Lung microvascular endothelial cell (primary cell): ENCODE measurements around the gene CLIC4. TPM values are rescaled to one million over a fixed set of nuclear protein-coding genes. Genes with fewer than 3 reads are reported as not detected.
"Not testable (repeated sequence)": the region's sequence is repeated elsewhere in the genome, so short reads cannot be mapped to it uniquely, and the experiment has no call there.

ENCODE experiments used
- DNase-seq, 2 donors: peaks; one replicate each; pipeline versions ENCODE4 v3.0.0 to v3.0.0-alpha.2; 2010; ENCODE audit warnings: low read depth in 2 of 2
- total RNA-seq: library from RNA; depleted of rRNA; stranded (reverse); fragments of >200 nt; gene quantifications from 2 replicates; pipeline ENCODE4 v1.2.1, GENCODE V29; 2014

CLIC4 gene
- 122 and 151 TPM in 2 replicates for total RNA-seq

GRCh38 chr1:24744911-24745710 lies at the start of gene CLIC4:
CLIC4 (plus strand) TSS chr1:24745447; CDS start chr1:24745554, 107 bp downstream.
- peak; percentile 98 to 100 for DNase-seq

- DNase-seq, result no peak
These were observed 49.0 kb upstream of the CLIC4 start for GRCh38 chr1:24696041-24696755.

DNA sequence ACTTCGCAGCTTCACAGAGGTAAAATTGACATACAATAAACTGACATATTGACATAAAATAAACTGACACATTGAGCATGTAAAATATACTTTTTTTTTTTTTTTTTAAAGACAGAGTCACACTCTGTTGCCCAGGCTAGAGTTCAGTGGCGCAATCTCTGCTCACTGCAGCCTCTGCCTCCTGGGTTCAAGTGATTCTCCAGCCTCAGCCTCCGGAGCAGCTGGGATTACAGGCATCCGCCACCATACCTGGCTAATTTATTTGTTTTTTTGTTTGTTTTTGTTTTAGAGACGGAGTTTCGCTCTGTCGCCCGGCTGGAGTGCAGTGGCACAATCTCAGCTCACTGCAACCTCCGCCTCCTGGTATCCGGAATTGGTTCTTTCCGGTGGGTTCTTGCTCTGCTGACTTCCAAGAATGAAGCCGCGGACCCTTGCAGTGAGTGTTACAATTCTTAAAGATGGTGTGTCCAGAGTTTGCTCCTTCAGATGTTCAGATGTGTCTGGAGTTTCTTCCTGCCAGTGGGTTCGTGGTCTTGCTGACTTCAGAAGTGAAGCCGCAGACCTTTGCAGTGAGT lies 48.4 kb upstream of the CLIC4 start:
- no peak for DNase-seq

GRCh38 chr1:24697453-24698001 lies 47.7 kb upstream of the CLIC4 start:
- not testable (repeated sequence) for DNase-seq

DNA sequence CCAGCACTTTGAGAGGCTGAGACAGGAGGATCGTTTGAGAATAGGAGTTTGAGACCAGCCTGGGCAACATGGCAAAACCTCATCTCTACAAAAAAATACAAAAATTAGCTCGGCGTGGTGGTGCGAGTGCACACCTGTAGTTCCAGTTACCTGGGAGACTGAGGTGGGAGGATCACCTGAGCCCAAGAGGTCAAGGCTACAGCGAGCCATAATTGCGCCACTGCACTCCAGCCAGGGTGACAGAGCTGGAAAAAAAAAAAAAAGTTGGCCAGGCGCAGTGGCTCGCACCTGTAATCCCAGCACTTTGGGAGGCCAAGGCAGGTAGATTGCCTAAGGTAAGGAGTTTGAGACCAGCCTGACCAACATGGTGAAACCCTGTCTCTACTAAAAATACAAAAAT lies 46.9 kb upstream of the CLIC4 start:
- not testable (repeated sequence) for DNase-seq

- DNase-seq, result peak in 1 of 2 donors; percentile 86
These were observed 45.6 kb upstream of the CLIC4 start for GRCh38 chr1:24699628-24700027.

DNA sequence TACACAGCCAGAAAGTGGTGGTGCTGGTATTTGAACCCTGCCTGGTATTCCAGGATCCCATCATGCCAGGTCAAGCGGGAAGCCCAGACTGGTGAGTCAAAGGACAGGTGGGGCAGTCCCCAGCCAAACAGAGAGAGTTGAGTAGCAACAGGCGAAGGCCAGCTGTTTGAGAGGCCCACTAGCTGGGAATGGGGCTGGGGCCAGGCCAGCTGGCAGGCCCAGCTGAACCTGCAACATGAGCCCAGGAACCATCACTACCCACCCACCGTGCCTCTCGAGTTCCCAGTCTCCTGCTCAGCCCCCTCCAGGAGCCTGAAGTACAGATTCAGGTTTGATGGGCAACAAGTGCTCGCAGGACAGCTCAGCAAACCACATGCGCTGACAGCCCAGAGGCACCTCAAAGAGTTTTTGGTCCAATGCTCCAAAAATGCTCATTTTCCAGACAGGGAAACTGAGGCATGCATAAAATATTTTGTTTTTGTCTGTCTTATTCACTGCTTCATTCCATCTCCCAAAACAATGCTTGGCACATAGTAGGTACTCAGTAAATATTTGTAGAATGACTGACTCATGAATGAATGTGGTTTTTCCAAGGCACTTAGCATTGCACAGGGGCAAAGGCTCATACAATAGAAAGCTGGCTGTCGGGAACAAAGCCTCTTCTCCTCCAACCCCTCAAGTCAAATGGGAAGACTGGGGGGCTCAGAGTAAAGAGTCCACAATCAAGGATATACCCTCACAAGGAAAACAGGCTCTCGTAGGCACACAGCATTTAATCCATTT lies 42.5 kb upstream of the CLIC4 start:
- DNase-seq, result no peak

DNA sequence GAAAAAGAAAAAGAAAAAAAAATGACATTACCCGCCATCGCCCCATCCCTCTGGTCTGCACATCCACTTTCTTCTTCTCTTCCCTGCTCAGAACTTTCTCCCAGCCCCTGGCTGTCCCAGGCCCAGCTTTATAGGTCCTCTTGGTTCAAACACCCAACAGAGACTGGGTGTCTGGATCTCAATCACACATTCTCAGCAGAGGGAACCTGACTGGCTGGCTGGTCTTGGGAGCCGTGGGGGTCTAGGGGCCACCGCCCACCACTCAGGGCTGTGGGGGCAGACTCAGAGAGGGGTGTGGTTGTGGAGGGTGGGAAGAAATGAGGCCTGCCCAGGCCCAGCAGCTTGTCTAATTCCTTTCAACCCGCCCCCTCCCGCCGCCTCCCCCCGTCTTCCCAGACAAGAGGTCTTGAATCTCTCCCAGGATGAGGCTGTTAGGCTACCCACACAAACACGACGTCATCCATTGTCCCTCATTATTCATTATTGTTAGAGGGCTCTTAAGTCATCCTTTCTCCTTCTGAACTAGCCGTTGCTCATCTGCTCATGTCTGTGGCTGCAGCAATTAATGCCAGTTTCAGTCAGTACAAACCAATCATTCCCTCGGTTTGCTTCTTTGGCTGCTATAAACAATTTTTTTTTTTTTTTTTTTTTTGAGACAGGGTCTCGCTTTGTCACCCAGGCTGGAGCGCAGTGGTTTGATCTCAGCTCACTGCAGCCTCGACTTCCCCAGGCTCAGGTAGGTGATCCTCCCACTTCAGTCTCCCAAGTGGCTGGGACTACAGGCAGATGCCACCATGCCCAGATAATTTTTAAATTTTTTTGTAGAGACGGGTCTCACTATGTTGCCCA lies 40.6 kb upstream of the CLIC4 start:
- peak; percentile 23 to 88 for DNase-seq

DNA sequence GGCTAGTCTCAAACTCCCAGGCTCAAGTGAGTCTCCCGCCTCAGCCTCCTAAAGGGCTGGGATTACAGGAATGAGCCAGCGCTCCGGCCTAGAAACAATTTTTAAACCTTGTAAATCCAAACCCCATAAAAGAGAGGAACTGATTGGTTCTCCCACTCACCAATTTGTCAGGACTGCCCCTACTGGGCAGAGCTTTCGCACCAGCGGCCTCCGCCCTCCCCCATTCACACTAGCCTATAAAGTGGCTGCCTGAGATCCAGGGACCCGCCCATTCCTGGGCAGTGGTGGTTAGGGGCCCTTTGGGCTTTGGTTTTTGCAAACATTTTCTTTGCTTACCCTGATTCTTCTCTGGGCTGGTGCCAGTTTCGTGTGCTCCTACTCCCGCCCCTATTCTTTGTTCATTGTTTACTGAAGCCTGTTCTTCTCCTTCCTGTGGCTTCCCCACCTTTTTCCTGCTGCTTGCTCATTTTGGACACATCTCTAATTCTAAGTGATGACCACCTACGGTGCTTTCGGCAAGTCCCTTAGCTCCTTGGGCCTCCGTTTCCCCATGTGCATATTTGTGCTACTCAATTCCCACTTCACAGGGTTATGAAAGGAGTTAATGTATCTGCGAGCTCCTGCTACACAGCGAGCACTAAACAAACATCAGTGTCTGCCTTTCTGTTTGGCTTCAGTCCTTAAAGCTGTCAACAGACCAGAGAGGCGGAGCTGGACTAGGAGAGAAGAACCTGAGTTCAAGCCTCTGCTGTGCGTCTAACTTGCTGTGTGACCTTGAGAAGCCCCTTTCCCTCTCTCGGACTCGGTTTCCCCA lies 39.8 kb upstream of the CLIC4 start:
- peak; percentile 94 to 98 for DNase-seq

GRCh38 chr1:24706074-24706389 lies 39.2 kb upstream of the CLIC4 start:
- DNase-seq, result not testable (repeated sequence)

GRCh38 chr1:24707687-24708086 lies 37.6 kb upstream of the CLIC4 start:
- DNase-seq, result peak in 1 of 2 donors; percentile 64

DNA sequence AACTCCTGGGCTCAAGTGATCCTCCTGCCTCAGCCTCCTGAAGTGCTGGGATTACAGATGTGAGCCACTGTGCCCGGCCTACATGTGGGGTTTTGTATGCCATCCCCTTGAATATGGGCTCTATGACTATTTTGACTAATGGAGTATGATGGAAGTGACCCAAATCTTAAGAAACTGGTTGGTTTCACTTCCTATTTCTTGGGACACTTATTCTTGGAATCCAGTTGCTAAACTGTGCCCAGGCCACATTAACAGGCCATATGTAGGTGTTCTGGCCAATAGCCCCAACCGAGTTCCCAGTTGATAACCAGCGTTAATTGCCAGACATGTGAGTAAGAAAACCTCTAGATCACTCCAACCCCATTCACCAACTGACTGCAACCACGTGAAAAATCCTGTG lies 36.3 kb upstream of the CLIC4 start:
- DNase-seq, result no peak

DNA sequence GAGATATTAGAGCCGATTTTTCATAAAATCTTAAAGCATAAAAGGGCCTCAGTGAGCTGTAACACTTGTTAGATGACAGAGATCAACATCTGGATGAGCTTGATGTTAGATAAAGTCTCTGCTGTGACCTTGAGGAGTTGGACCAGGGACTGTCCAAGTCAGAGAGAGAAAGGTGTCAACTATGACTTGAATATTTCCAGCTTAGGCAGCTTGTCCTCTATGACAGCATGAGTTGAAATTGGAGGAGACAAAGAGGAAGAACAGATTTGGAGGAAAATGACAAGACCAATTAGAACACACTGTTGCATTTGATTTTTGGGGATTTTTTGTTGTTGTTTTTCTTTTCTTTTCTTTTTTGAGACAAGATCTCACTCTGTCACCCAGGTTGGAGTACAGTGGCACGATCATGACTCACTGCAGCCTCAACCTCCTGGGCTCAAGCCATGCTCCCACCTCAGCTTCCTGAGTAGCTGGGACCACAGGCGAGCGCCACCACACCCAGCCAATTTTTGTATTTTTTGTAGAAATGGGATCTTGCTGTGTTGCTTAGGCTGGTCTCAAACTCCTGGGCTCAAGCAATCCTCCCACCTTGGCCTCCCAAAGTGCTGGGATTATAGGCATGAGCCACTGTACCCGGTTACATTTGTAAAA lies 35.3 kb upstream of the CLIC4 start:
- DNase-seq, result no peak

DNA sequence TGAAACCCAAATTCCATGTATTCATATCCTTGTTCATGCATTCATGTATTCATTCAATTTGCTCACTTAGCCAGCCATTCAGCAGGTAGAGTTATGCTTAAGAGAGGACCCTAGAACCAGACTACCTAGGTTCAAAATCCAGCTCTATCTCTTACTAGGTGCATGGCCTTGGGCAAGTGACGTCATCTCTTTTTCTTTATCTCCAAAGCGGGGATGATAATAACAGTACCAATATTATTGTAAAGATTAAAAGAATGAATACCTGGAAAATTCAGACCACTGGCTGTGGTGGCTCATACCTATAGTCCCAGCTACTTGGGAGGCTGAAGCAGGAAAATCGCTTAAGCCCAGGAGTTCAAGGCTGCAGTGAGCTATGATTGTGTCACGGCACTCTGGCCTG lies 33.9 kb upstream of the CLIC4 start:
- DNase-seq, result no peak

DNA sequence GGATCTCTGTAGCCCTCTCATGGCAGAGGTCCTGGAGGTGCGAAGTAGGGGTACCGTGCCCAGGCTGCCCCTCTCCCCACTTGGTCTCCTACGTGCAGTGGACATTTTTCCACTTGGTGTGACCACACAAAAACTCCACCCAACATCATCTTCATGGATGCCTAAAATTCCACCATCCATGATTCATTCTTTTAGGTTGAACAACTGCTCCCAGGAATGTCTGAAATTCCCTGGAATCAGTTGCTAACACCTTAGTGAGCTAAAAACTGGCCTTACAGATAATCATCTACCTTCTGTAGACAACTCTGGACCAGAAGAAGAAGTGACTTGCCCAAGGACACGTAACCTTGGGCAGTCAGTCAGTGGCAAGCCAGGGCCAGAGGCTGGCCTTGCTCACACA lies 32.1 kb upstream of the CLIC4 start:
- no peak for DNase-seq

- no peak for DNase-seq
These were observed 31.5 kb upstream of the CLIC4 start for GRCh38 chr1:24713736-24714135.

DNA sequence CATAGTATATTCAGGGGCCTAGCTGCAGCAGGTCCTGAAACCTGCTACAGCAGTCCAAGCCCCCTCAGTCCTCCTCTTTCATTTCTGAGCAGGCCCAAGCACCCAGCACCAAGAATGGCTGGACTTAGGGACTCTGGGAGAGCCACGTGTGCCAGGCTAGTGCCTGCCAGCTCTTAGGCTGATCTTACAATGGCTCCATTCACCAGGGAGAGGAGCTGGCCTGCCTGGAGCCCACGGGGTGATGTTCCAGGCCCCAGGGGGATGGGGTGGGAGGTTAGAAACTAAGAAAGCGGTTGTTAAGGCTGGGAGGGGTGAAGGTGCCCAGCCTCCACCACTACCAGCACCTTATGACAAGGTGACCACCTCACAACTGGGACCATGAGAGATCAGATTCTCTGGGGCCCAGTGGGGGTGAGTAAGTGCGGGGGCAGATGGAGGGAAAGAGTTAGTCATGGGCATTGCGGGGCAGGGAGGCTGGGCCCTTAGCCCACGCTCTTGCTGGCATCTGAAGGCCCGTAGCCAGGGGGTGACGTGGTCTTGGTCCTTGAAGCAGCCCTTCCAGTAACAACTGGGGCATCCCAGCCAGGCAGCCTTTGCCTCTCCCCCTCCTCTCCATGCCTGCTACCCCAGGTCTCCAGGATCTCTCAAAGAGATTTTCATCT lies 30.3 kb upstream of the CLIC4 start:
- no peak for DNase-seq

DNA sequence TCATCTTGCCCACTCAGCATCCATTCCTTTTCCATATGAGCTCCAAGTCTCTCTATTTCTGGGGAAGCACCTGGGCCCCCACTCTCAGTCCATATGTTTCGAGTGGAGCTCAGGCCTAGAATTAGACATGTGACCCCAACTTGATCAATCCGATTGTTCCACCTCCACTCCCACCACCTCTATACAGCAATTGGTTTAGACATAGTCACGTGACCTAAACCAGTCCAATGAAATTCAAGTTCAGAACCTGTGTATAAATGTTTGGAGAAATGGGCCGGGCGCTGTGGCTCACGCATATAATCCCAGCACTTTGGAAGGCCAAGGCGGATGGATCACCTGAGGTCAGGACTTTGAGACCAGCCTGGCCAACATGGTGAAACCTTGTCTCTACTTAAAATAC lies 29.6 kb upstream of the CLIC4 start:
- no peak for DNase-seq
